ELR (cell line): ENCODE measurements around the gene NBPF8.
"Not testable (repeated sequence)": the region's sequence is repeated elsewhere in the genome, so short reads cannot be mapped to it uniquely, and the experiment has no call there.

Source experiments
- DNase-seq: peaks from one replicate; pipeline ENCODE4 v3.0.0-alpha.2; 2015; ENCODE audit warnings: low read depth

Gene NBPF8

GRCh38 chr1:120414911-120415480 is at the start of gene NBPF8:
Gene NBPF8 (plus strand): TSS chr1:120415035. CDS start chr1:120436523, 21,488 bp downstream.
- peak; percentile 68 for DNase-seq

GRCh38 chr1:120367709-120368108 is 47.1 kb upstream of the NBPF8 start:
- DNase-seq: not testable (repeated sequence)

GRCh38 chr1:120386651-120387050 is 28.2 kb upstream of the NBPF8 start:
- not testable (repeated sequence) for DNase-seq

- DNase-seq: peak; percentile 74
Measured at GRCh38 chr1:120388597-120389126, 26.2 kb upstream of the NBPF8 start.

- not testable (repeated sequence) for DNase-seq
Measured at GRCh38 chr1:120391365-120391764, 23.5 kb upstream of the NBPF8 start.

- not testable (repeated sequence) for DNase-seq
Measured at GRCh38 chr1:120393316-120394232, 21.3 kb upstream of the NBPF8 start.

GRCh38 chr1:120405348-120405747 is 9.5 kb upstream of the NBPF8 start:
- not testable (repeated sequence) for DNase-seq

- DNase-seq: not testable (repeated sequence)
Measured at GRCh38 chr1:120414451-120414850, 384 bp upstream of the NBPF8 start.

- peak; percentile 73 for DNase-seq
Measured at GRCh38 chr1:120415492-120415961, 692 bp downstream of the NBPF8 start.

GRCh38 chr1:120425063-120425462 is 10.2 kb downstream of the NBPF8 start:
- not testable (repeated sequence) for DNase-seq

- DNase-seq: not testable (repeated sequence)
Measured at GRCh38 chr1:120431626-120432025, 16.8 kb downstream of the NBPF8 start.

GRCh38 chr1:120433831-120434230 is 19.0 kb downstream of the NBPF8 start:
- DNase-seq: not testable (repeated sequence)

- not testable (repeated sequence) for DNase-seq
Measured at GRCh38 chr1:120449124-120449523, 34.3 kb downstream of the NBPF8 start.
